Epithelial cell of esophagus (primary cell): Measurements from ENCODE around the gene YAP1.

Source experiments
- DNase-seq: peaks from one replicate; pipeline ENCODE4 v3.0.0; 2010; ENCODE audit warnings: low read depth
- H3K4me3 ChIP-seq: 2 replicates; pipeline ENCODE4 v1.5.1; 2011; ENCODE audit warnings: mild to moderate bottlenecking, low read length, control low read depth
- CTCF ChIP-seq: IDR thresholded peaks from 2 replicates; pipeline ENCODE4 v1.5.1; 2011; ENCODE audit warnings: low read depth, mild to moderate bottlenecking, low read length, control low read depth, inconsistent platforms; ENCODE audit not compliant: insufficient read depth; ENCODE audit errors: missing control alignments

YAP1 gene

DNA sequence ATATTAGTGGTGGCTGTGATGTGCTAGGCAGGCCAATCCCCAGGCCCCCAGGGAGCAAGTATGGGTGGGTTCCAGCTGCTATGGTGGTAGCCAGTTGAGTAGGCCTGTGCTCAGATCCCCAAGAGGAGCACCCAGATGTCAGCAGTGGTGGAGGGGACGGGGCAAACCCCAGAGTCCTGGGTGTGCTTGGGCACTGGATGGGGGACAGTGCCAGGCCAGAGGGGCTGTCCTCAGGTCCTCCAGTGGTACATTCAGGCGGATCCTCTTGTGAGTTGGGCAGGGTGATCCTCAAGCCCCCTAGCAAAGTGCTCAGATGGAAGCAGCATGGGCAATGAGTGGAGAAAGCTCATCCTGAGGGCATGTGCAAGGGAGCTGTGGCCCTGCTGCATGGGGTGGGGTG lies 37.0 kb upstream of the YAP1 start:
- H3K4me3 ChIP-seq: no peak overlapping the region
- no peak for DNase-seq
- no peak for TF ChIP-seq CTCF

- peak; percentile 66 for DNase-seq
- H3K4me3 ChIP-seq: no peak overlapping the region
- no peak for TF ChIP-seq CTCF
Observed at GRCh38 chr11:102079625-102080024, 30.6 kb upstream of the YAP1 start.

GRCh38 chr11:102081313-102081712 lies 28.9 kb upstream of the YAP1 start:
- no peak for TF ChIP-seq CTCF
- no peak for DNase-seq
- no peak overlapping the region for H3K4me3 ChIP-seq

- no peak for TF ChIP-seq CTCF
- DNase-seq: peak; percentile 47
- no peak overlapping the region for H3K4me3 ChIP-seq
Observed at GRCh38 chr11:102085864-102086551, 24.2 kb upstream of the YAP1 start.

- DNase-seq: no peak
- H3K4me3 ChIP-seq: no peak overlapping the region
Observed at GRCh38 chr11:102097186-102097585, 13.1 kb upstream of the YAP1 start.

DNA sequence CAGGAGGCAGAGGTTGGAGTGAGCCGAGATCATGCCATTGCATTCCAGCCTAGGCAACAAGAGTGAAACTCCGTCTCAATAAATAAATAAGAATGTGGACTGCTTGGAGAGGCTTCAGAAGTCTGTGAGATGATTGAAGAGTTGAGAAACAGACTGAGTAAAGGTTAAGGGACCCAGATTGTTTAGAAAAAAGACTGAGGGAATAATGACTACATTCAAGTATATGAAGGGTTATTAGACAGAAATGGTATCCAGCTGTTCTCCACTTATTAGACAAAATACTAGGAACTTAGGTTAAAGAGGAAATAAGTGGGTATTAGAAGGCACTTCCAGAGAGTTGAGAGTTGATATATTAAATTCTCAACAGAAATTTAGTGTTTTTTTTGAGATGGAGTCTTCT lies 10.5 kb upstream of the YAP1 start:
- no peak overlapping the region for H3K4me3 ChIP-seq
- TF ChIP-seq CTCF: no peak
- no peak for DNase-seq

More at GRCh38 chr11:102097186-102097585, 13.1 kb upstream of the YAP1 start:
- no peak for TF ChIP-seq CTCF
